Measurements from ENCODE around the gene KRTAP9-4. TPM values are rescaled to one million over a fixed set of nuclear protein-coding genes. Genes with fewer than 3 reads are reported as not detected.

KRTAP9-4 gene
- polyA plus RNA-seq, 1 donor: not detected

DNA sequence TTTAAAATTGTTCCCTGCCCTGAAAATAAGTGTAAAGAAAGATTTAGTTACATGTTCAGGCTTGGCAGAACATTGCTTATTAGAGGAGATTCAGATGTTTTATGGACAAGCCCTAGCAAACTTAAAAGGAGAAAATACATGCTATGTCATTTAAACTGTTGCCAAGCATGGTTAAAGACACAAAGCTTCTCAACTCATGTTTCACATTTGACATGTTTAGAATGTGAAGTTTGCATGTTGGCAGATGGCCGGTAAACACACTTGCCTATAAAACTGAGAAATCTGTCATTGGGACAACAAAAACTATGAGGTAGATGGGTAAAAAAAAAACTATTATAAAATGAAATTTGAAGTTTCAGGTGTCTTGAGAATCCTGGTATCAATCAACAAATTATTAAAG is 47.4 kb downstream of the KRTAP9-4 start:
- H3K9me3 ChIP-seq (ENCODE audit: control insufficient read depth, low read depth, low read length): no peaks in the 10 kb centered on the region
- 100% methylated on average over 1 of the region's 1 CpG for WGBS (ENCODE audit: insufficient coverage, low lambda C conversion rate)
- peaks cover 6% of the 10 kb centered on the region for H3K27me3 ChIP-seq (ENCODE audit: control insufficient read depth, insufficient read depth, low read length)
- no peaks in the 10 kb centered on the region for H3K36me3 ChIP-seq (ENCODE audit: control insufficient read depth, insufficient read depth, low read length)
- DNase-seq: no peak
- no peak overlapping the region for H3K27ac ChIP-seq (ENCODE audit: low read length)
- no peak overlapping the region for H3K4me3 ChIP-seq (ENCODE audit: low read length)
- no peaks in the 10 kb centered on the region for H3K4me1 ChIP-seq (ENCODE audit: control insufficient read depth, insufficient read depth, low read length)

GRCh38 chr17:41298458-41299135 is 49.1 kb downstream of the KRTAP9-4 start:
- H3K27ac ChIP-seq (ENCODE audit: low read length): no peak overlapping the region
- H3K4me3 ChIP-seq (ENCODE audit: low read length): no peak overlapping the region
- no peak for DNase-seq
- no peaks in the 10 kb centered on the region for H3K4me1 ChIP-seq (ENCODE audit: control insufficient read depth, insufficient read depth, low read length)
- peaks cover 8% of the 10 kb centered on the region for H3K27me3 ChIP-seq (ENCODE audit: control insufficient read depth, insufficient read depth, low read length)
- H3K9me3 ChIP-seq (ENCODE audit: control insufficient read depth, low read depth, low read length): no peaks in the 10 kb centered on the region
- no peaks in the 10 kb centered on the region for H3K36me3 ChIP-seq (ENCODE audit: control insufficient read depth, insufficient read depth, low read length)
- 94% methylated on average over 5 of the region's 20 CpGs for WGBS (ENCODE audit: insufficient coverage, low lambda C conversion rate)

Other genes starting within 250 kb of the KRTAP9-4 start
- gene KRTAP3-2, start 249.8 kb upstream of the KRTAP9-4 start, polyA plus RNA-seq: not detected
- gene KRTAP3-1, start 240.6 kb upstream of the KRTAP9-4 start, polyA plus RNA-seq: not detected
- not detected for gene KRTAP1-5, start 222.5 kb upstream of the KRTAP9-4 start, polyA plus RNA-seq
- gene KRTAP1-4, start 219.5 kb upstream of the KRTAP9-4 start, polyA plus RNA-seq: not detected
- gene KRTAP1-3, start 214.8 kb upstream of the KRTAP9-4 start, polyA plus RNA-seq: not detected
- gene KRTAP1-1, start 208.2 kb upstream of the KRTAP9-4 start, polyA plus RNA-seq: not detected
- not detected for gene KRTAP2-1, start 202.4 kb upstream of the KRTAP9-4 start, polyA plus RNA-seq
- gene KRTAP2-2, start 194.5 kb upstream of the KRTAP9-4 start, polyA plus RNA-seq: not detected
- not detected for gene KRTAP2-3, start 189.6 kb upstream of the KRTAP9-4 start, polyA plus RNA-seq
- not detected for gene KRTAP2-4, start 183.8 kb upstream of the KRTAP9-4 start, polyA plus RNA-seq
- gene KRTAP4-7, start 165.5 kb upstream of the KRTAP9-4 start, polyA plus RNA-seq: not detected
- not detected for gene KRTAP4-8, start 151.5 kb upstream of the KRTAP9-4 start, polyA plus RNA-seq
- not detected for gene KRTAP4-16, start 147.5 kb upstream of the KRTAP9-4 start, polyA plus RNA-seq
- gene KRTAP4-9, start 144.3 kb upstream of the KRTAP9-4 start, polyA plus RNA-seq: not detected
- gene KRTAP4-11, start 131.3 kb upstream of the KRTAP9-4 start, polyA plus RNA-seq: not detected
- gene KRTAP4-12, start 125.5 kb upstream of the KRTAP9-4 start, polyA plus RNA-seq: not detected
- gene KRTAP4-6, start 109.1 kb upstream of the KRTAP9-4 start, polyA plus RNA-seq: not detected
- not detected for gene KRTAP4-5, start 99.9 kb upstream of the KRTAP9-4 start, polyA plus RNA-seq
- not detected for gene KRTAP4-4, start 88.9 kb upstream of the KRTAP9-4 start, polyA plus RNA-seq
- not detected for gene KRTAP4-3, start 81.5 kb upstream of the KRTAP9-4 start, polyA plus RNA-seq
- gene KRTAP4-2, start 71.5 kb upstream of the KRTAP9-4 start, polyA plus RNA-seq: not detected
- gene KRTAP4-1, start 64.8 kb upstream of the KRTAP9-4 start, polyA plus RNA-seq: not detected
- gene KRTAP9-1, start 59.8 kb upstream of the KRTAP9-4 start, polyA plus RNA-seq: not detected
- not detected for gene KRTAP9-2, start 23.0 kb upstream of the KRTAP9-4 start, polyA plus RNA-seq
- gene KRTAP9-3, start 17.2 kb upstream of the KRTAP9-4 start, polyA plus RNA-seq: not detected
- not detected for gene KRTAP9-8, start 11.7 kb upstream of the KRTAP9-4 start, polyA plus RNA-seq
- not detected for gene KRTAP9-9, start 5.7 kb downstream of the KRTAP9-4 start, polyA plus RNA-seq
- not detected for gene KRTAP9-6, start 15.7 kb downstream of the KRTAP9-4 start, polyA plus RNA-seq
- gene KRTAP9-7, start 26.0 kb downstream of the KRTAP9-4 start, polyA plus RNA-seq: not detected
- not detected for gene KRTAP29-1, start 53.2 kb downstream of the KRTAP9-4 start, polyA plus RNA-seq
- gene KRTAP16-1, start 59.6 kb downstream of the KRTAP9-4 start, polyA plus RNA-seq: not detected
- 0.07 TPM for gene KRTAP17-1, start 66.0 kb downstream of the KRTAP9-4 start, polyA plus RNA-seq
- not detected for gene KRT33A, start 101.1 kb downstream of the KRTAP9-4 start, polyA plus RNA-seq
- gene KRT33B, start 120.1 kb downstream of the KRTAP9-4 start, polyA plus RNA-seq: not detected
- not detected for gene KRT34, start 132.6 kb downstream of the KRTAP9-4 start, polyA plus RNA-seq
- not detected for gene KRT31, start 147.9 kb downstream of the KRTAP9-4 start, polyA plus RNA-seq
- gene KRT37, start 174.9 kb downstream of the KRTAP9-4 start, polyA plus RNA-seq: not detected
- not detected for gene KRT38, start 191.3 kb downstream of the KRTAP9-4 start, polyA plus RNA-seq
- gene KRT32, start 217.7 kb downstream of the KRTAP9-4 start, polyA plus RNA-seq: not detected
- gene KRT35, start 231.5 kb downstream of the KRTAP9-4 start, polyA plus RNA-seq: not detected
- gene KRT36, start 240.2 kb downstream of the KRTAP9-4 start, polyA plus RNA-seq: 0.03 TPM